DLD1 (cell line): Measurements from ENCODE around the gene PTPN2.

Source experiments
- in situ Hi-C: cut with HindIII; loops from 2 replicates; pipeline ENCODE4 v1.10.0; 2017; ENCODE audit warnings: low sequenced_read_pairs

Gene PTPN2

DNA sequence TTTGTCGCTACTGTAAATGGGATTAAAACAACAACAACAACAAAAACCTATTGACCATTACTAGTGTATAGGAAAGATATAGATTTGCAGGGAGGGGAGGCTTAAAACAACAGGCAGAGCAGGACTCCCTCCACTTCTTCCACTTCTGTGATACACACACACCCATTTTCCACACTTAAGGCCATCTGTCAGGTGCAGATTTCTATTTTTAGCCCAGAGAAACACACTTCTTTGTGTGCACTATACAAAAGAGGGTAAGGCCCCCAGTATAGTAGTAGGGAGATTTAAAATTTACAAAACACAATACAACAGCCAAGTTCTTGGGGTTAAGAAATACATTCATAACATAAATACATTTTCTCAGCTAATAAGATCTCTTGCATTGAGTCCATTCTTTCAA is 22.4 kb downstream of the PTPN2 start:
- in situ Hi-C loops: no loop called here

DNA sequence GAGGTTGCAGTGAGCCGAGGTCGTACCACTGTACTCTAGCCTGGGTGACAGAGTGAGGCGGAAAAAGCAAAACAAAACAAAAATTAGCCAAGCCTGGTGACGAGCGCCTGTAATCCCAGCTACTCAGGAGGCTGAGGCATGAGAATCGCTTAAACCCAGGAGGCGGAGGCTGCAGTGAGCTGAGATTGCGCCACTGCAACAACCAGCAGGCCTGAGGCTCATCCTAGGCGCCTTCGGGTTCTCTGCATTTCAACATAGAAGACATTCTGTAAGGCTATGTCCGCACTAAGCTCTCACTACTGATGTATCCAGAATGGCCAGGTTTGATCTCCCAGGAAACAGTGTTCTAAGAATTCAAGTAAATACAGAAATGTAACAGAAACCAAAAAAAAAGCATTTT is 23.5 kb downstream of the PTPN2 start:
- in situ Hi-C loops: no loop called here

DNA sequence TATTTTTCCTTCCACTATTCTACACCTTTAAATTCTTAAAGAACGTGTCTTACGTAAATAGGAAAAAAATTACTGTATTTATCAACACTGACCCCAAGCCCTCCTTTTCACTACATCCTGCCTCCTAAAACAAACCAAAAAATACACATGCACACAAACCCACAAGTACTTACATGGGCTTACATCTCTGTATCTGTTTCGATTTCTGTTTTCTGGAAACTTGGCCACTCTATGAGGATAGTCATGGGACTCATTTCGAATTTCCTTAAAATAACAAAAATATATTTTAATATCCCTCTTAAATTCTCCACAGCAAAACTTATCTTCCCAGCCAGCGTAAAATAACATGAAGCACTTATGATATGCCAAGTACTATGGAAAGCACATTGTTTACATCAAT is 25.0 kb downstream of the PTPN2 start:
- in situ Hi-C loops: no loop called here

DNA sequence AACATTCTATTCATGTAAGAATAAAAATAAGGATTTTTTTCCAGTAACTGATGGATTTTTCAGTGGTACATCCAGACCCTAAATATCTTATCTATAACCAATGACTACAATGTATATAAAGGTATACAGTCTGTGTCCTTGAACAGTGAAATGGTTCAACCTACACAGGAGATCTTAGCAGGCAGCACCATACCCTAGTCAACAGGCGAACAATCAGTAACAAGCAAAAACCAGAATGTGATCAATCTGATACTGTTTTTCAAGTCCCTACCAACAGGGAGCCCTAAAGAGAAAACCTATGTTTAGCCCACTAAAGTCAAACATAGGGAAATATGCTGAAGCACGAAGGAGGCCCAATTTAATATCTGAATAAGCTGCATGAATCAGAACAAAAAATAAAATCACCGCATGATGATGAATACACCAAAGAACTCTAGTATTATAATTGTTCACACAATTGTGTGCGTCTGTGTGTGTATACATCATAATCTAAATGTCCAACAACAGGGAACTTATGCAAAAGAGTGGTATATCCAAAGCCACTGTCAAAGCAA is 26.0 kb downstream of the PTPN2 start:
- in situ Hi-C loops: no loop called here

DNA sequence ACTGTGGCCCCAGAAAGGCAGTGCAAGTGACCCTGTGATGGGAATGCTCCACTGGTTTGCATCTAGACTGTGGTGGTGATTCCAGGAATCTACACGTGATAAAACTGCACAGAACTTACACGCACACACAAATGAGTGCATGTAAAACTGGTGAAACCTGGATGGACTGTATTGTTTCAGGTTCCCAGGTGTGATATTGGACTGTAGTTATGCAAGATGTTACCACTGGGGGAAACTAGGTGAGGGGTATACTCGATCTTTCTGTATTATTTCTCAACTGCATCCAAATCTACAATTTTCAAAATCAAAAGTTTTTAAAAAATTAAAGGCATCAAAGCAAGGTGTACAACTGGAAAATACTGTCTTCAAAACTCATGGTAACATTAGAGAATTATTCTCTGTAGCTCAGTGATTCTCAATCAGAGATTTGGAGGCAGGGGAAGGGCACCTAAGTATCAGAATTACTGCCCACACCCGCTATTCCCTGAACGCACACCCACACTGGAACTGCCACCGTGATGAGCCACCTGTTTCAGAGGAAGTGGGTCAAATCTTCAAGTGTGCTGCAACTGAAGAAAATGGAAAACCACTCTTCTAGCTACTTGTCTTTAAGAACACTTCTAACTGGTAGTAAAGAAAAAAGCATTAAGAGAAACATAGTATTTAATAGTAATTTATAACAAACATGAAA is 26.7 kb downstream of the PTPN2 start:
- in situ Hi-C loops: no loop called here

DNA sequence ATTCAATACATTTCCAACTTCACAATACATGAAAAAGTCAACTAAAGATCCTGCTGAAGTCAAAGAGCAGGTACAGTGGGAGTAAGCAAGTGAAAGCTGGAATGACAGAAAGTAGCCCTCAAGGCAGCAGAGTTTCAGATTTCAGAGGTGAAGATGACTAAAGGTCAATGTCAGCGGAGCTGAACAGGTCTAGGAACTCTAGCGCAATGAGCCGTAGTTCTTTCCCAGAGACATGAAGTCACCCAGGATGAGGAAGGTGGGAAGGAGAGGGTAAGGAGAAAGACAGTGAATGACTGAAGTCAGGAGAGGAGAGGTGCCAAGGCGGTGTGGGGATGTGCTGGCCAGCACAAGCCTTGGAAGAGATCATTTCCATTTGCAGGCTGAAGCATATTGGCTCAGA is 28.1 kb downstream of the PTPN2 start:
- in situ Hi-C loops: no loop called here

DNA sequence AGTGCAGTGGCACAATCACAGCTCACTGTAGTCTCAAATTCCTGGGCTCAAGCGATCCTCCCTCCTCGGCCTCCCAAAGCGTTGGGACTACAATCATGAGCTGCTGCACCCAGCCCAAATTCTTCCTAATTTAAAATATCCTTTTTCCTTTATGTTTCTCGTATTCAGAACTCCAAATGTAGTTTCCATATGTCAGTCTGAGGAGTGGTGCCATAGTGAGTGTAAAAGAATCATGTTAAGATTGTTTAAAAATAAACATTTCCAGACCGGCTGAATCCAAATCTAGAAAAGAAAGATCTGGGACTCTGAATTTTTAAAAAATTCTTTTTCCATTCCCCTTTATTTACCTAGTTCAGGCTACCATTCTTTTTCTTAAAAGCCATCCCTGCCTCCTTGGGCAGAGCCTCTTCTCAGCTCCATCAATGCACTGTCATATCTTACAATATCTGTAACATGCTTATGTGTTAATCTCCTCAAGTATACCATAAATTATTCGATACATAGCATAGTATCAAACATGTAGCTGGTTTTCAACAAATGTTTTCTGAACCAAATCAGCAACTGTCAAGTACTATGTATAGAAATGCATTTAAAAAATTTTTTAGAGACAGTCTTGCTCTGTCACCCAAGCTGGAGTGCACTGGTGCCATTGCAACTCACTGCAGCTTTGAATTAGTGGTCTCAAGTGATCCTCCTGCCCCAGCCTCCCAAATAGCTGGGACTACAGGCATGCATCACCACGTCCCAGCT is 31.3 kb downstream of the PTPN2 start:
- in situ Hi-C loops: no loop called here

DNA sequence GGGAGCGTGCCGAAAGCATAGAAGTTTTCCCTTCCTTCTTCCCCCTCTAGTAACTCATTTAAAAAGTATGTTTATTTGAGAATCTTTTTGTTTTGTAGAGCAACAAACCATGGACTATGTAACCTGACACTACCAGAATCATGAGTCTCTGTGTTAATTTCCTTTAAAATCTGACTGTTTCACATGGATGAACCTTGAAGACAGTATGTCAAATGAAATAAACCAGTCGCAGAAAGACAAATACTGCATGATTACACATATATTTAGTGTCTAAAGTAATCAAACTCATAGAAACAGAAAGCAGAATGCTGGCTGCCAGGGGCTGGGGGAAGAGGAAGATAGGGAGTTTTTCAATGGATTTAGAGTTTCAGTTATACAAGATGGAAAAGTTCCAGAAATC is 32.3 kb downstream of the PTPN2 start:
- in situ Hi-C loops: no loop called here

DNA sequence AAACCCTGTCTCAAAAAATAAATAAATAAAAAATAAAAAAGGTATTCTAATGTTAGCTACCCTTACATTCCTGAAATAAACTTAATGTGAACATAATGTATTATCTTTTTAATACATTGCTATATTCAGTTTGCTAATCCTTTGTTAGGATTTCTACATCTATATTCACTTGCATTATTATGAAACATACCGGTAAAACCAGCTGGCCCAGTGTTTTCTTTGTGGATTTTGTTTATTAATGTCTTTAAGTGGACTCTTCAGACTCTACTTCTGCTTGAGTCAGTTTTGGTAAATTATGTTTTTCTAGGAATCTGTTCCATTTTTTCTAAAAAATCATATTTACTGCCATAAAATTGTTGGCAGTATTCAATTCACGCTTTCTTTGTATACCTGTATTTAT is 34.5 kb downstream of the PTPN2 start:
- in situ Hi-C loops: no loop called here

DNA sequence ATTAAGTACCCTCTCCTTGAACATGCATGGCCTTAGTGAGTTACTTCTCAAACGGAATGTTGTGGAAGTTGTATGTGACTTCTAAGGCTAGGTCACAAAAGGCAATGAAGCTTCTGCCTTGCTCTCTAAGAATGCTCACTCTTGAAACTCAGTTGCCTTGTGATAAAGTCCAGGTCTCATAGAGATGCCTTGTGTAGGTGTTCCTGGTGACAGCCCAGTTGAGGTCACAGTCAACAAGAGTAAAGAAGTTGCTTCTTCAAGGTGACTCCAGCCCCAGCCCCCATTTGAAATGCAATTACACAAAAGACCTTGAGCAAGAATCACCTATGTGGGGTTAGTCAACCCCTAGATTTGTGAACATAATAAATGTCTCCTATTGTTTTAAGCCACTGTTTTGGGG is 35.6 kb downstream of the PTPN2 start:
- in situ Hi-C loops: no loop called here

DNA sequence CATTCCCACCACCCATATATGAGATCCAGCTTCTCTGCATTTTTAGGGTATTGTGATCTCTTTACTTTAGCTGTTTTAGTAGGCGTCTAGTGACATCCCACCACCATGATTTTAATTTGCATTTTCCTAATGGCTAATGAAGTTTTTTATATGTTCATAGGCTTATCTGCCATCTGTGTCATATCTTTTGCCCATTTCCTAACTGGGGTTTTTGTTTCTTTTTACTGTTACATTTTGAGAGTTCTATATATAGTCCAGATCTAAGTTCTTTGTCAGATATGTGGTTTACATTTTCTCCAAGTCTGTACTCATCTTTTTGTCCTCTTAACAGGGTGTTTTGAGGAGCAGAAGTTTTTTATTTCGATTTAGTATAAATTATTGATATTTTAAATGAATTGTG is 39.6 kb downstream of the PTPN2 start:
- in situ Hi-C loops: no loop called here

DNA sequence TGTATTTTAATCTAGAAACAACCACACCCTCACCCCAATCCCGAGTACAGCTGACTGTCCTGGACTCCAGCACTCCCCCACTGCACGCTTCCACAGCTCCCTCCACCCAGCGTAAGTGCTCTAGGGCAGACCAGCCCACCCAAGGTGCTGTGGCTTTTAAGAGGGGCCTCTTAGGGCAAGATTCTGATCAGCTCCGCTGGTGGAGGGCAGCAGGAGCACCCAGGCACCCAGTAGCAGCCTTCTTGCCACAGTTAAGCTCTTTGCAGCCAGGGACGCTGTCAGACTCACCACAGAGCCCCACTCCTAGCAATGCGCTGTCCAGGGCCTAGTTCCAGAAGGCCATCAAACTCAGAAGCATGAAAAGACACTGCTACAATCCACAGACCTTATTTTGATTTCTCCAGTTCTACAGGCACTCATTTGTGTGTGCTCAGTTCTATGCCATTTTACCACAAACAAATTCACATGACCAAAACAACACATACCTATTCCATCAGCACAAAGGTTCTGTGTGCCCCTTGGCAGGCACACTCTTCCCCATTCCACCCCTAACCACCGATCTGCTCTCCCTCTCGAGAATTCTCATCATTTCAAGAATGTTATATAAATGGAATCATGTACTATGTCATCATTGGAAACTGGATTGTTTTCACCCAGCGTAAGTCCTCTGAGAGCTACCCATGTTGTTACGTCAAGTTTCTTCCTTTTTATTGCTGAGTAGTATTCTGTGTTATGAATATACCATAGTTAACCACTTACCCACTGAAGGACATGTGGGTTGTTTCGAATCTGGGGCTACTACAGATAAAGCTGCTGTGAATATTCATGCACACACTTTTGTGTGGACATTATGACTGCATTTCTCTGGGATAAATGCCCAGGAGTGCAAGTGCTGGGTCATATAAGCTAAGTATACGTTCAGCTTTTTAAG is 40.4 kb downstream of the PTPN2 start:
- in situ Hi-C loops: no loop called here

DNA sequence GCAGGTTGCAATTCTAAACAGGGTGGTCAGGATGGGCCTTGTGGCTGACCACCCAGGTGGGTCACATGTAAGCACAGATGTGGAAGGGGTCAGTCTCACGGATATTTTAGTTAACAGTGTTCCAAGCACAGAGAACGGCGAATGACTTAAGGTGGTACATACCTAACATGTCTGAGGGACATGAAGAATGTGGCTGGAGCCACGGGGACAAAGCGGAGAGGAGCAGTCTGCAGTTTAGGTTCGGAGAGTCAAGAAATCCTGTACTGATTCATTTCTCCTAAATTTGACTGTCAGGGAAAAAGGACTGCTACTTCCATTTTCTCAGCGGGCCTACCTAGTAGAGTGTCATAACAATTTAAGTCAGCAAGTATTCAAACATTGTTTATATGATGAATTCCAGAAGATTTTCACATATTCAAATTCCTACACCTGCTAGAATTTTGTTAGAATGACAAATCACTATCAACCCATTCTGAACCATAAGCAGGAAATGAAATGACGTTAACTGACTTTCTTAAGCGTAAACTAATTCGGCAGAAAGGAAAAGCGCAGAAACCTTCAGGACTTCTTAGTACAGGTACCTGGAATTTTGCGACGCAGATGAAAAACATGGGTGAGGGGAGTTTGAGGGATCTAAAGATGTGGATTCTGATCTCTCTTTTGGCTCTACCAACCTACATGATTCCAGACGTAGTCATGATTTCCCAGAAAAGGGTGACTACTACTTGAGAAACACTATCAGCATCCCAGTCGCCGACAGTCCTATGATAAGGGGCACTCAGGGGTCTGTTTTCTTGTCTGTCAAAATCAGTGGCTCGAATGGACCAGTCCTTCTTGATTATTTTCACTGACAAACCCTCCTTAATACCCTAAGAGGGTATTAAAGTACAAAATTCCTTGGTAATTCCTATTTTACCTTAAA is 41.3 kb downstream of the PTPN2 start:
- in situ Hi-C loops: no loop called here

DNA sequence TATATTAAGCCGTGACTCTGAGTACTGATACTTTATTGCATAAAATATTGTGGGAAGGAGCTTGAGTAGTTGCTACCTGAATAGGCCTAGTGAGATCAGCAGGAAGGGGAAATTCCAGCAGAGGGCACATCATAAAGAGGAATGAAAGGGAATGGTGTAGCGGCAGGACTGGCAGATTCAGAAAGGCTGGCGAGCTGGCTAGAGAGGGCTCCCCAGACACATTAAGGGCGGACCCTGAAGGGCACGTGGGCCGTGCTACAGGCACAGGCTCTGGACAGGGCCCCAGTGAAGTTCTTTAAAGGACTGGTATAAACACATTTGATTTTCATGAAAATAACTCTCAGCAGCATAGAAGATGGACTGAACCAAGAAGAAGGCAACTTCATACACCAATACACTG is 43.0 kb downstream of the PTPN2 start:
- in situ Hi-C loops: no loop called here

DNA sequence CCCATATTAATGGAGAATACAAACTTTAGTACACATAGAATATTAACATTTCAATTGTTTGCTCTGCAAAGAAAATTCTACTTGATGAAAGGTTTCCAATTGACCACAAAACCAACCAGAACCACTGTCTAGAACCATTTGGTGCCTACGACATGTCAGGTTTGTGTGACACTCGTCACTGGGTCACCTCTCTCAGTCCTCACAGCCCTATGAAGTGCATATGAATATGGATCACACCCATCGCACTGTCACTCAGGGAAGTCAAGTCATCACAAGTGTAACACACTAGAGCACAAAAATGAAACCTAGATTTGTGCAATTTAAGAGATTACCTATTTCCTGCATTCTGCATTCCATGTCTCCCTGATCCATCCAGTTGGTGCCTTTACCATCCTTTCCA is 43.7 kb downstream of the PTPN2 start:
- in situ Hi-C loops: no loop called here

DNA sequence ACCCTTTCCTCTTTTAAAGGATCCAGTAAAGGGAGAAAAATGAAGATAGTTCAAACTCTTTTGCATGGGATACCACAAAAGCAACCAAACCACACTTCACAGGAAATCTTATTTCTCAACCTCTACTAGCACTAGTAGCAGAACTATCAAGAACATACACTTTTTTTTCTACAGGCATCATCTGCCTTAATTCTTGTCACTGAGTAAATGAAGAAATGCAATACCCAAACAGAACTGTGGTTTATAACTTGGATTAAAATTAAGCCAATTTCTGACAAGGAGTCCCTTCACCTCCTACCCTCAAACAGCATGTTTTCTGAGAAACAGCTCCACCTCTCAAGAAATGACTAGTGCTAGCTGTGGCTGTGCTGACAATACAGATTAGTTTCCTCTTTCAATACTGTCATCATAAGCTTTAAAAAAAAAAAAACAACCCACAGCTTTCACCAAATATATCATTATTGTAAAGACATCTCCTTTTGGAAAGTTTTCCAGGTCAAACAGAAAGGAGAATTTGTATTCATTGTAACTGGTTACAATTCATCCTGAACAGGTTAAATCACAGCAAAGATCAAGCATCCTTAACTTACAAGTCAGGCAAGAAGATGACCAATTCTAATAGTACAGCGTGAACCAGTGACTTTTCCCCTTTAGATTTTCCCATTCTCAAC is 44.4 kb downstream of the PTPN2 start:
- in situ Hi-C loops: no loop called here

DNA sequence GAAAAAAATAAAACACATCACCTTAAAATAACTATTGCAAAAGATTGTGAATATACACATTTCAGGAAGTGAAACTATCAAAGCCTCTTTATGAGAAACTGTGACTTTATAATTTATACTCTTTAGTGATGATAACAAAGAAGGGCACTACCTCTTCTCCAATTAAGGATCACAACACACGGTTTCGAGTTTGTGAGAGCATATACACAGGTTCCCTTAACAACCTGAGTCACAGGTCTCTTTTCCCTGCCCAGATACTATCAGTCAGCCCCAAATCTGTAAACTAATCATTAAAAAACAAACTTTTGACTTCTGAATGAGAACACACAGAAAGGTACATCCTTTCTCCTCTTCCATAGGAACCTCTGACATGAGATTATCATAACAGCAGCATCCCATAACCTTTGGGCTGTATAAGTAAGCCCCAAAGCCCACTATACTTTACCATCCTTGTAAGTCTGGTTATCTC is 44.9 kb downstream of the PTPN2 start:
- in situ Hi-C loops: no loop called here

DNA sequence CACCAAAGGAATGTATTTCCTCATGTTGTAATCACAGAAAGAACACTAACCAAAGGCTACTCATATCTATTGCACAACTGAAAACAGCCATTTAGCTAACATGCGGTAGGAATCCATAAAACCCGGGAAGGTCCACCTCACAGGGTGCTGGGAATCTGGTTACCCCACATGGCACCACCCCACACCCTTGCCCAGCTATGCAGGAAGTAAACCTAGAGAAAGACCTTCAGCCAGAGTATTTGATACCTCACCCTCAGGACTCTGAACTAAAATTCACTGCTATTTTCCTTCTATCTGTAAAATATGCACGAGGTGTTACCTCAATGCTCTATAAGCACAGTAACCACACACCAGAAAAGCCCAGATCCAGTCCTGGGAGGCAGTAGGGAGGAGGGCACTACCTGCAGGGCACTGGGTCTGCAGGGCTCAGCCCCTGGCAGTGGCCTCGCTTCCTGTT is 45.8 kb downstream of the PTPN2 start:
- in situ Hi-C loops: no loop called here

DNA sequence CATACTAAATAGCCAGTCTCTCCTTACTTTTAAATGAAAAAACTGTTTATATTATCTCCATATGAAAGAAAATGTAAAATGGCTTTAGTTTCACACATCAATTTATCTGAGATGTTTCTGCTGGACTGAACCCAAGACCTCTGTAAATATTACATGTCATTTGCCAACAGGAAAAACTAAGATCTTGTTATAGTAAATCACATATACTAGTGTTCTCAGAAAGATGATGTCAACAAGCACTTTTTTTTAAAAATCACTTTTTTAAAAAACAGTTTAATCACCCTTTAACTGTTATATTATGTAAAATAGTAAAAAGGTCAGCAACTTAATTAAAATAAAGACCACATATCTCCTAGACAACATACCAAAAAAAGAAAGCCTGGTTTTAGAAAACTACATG is 46.3 kb downstream of the PTPN2 start:
- in situ Hi-C loops: no loop called here

DNA sequence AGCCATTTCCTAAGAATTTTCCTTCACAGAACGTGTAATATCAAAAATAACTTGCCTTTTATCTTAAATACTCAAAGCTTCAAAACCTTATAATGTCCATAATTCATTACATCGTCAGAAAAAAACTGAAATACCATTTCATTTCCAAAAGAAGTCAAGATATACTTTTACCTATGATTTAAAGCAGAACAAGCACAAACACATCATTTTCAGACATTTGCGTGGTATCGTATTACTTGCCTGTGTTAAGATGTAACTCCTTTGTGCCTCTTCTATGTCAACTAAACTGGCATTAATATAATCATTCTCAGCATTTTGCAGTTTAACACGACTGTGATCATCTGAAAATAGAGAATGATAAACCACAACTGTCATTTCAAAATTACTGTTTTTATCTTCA is 47.5 kb downstream of the PTPN2 start:
- in situ Hi-C loops: no loop called here
